K562 (cell line): ENCODE data around the gene ARHGDIA. TPM values are rescaled to one million over a fixed set of nuclear protein-coding genes. Genes with fewer than 3 reads are reported as not detected.

Experiments used
- CBX3 ChIP-seq, 2 experiments: IDR thresholded peaks; 1 replicate in 1 of 2; 2 replicates in 1 of 2; pipeline ENCODE4 v1.6.1; 2012; ENCODE audit warnings: inconsistent platforms in 2 of 2, low read length in 2 of 2, borderline replicate concordance in 1 of 2, control low read depth in 1 of 2
- CLOCK ChIP-seq: fragments of 250-450 bp; sonication (Bioruptor Pico); IDR thresholded peaks from 2 replicates; pipeline ENCODE4 v1.4.0; 2020; ENCODE audit warnings: mild to moderate bottlenecking, moderate library complexity, borderline replicate concordance
- E2F1 ChIP-seq: sonication (generic); formaldehyde crosslinking; IDR thresholded peaks from 2 replicates; pipeline ENCODE4 v1.8.1; 2023; ENCODE audit warnings: mild to moderate bottlenecking, missing genetic modification reagents, moderate library complexity
- E2F6 ChIP-seq, 2 experiments: IDR thresholded peaks; 2 replicates each; pipeline ENCODE4 v1.6.1; 2011; ENCODE audit warnings: borderline replicate concordance in 1 of 2, control low read depth in 1 of 2, low read depth in 1 of 2, low read length in 1 of 2, mild to moderate bottlenecking in 1 of 2, mixed read lengths in 1 of 2, moderate library complexity in 1 of 2; ENCODE audit not compliant: insufficient read depth in 1 of 2, insufficient read length in 1 of 2, poor library complexity in 1 of 2, severe bottlenecking in 1 of 2; ENCODE audit errors: extremely low read depth in 1 of 2
- ESRRB ChIP-seq: fragments of 250-450 bp; sonication (Bioruptor Pico); IDR thresholded peaks from 2 replicates; pipeline ENCODE4 v1.5.0; 2020; ENCODE audit warnings: mild to moderate bottlenecking, moderate library complexity, borderline replicate concordance
- KAT8 ChIP-seq: fragments of 450-650 bp; IDR thresholded peaks from 2 replicates; pipeline ENCODE4 v1.6.1; 2016; ENCODE audit warnings: low read depth, mild to moderate bottlenecking
- MAX ChIP-seq: sonication (generic); formaldehyde crosslinking; IDR thresholded peaks from 2 replicates; pipeline ENCODE4 v1.9.0; 2022; ENCODE audit warnings: mild to moderate bottlenecking, missing genetic modification reagents
- NFE2 ChIP-seq: IDR thresholded peaks from 2 replicates; pipeline ENCODE4 v1.6.1; 2014; ENCODE audit warnings: antibody characterized with exemption, low read depth
- RFX1 ChIP-seq: fragments of 450-650 bp; IDR thresholded peaks from 2 replicates; pipeline ENCODE4 v1.6.1; 2016; ENCODE audit warnings: mild to moderate bottlenecking, moderate library complexity
- RFX5 ChIP-seq: IDR thresholded peaks from 2 replicates; pipeline ENCODE4 v1.6.1; 2011; ENCODE audit warnings: low read depth, mild to moderate bottlenecking, improper control_type of control experiment, low read length
- RFX7 ChIP-seq: fragments of 250-450 bp; sonication (Bioruptor Pico); IDR thresholded peaks from 2 replicates; pipeline ENCODE4 v1.5.1; 2021; ENCODE audit warnings: mild to moderate bottlenecking
- RNF2 ChIP-seq: sonication (generic); IDR thresholded peaks from 2 replicates; pipeline ENCODE4 v1.6.1; 2016
- SNRNP70 ChIP-seq: fragments of 200-400 bp; formaldehyde crosslinking; optimal IDR thresholded peaks from 2 replicates; pipeline ENCODE3; 2017; ENCODE audit warnings: low read depth, low read length
- ZBTB2 ChIP-seq: fragments of 450-650 bp; IDR thresholded peaks from 2 replicates; pipeline ENCODE4 v1.6.1; 2016; ENCODE audit warnings: antibody characterized with exemption
- ZMIZ1 ChIP-seq, 2 experiments: fragments of 150-350 bp in 1 of 2; IDR thresholded peaks; 2 replicates each; pipeline ENCODE4 v1.6.1; 2012 to 2016; ENCODE audit warnings: low read depth in 2 of 2, low read length in 2 of 2, mild to moderate bottlenecking in 1 of 2, moderate library complexity in 1 of 2
- ZSCAN29 ChIP-seq: fragments of 450-650 bp; IDR thresholded peaks from 2 replicates; pipeline ENCODE4 v1.6.1; 2017
- polyA plus RNA-seq, 8 experiments: library from polyadenylated mRNA; depleted of rRNA in 4 of 8; stranded (reverse) in 5 of 8; unstranded in 3 of 8; fragments of >200 nt; fragmentation: Nextera tagmentation in 2 of 8; fragmentation: Illumina TruSeq in 1 of 8; extraction: Ambion mirVana in 2 of 8; extraction: Trizol in 1 of 8; gene quantifications; 2 replicates each; pipeline versions ENCODE4 v1.2.1 to v1.2.3, GENCODE V29; 2011 to 2014; ENCODE audit warnings: inconsistent platforms in 1 of 8, missing spikeins in 1 of 8
- total RNA-seq, 7 experiments: library from RNA; depleted of rRNA in 6 of 7; stranded (reverse); fragments of >200 nt in 6 of 7; fragmentation: Illumina TruSeq in 2 of 7; extraction: Trizol in 2 of 7; gene quantifications; 2 replicates each; pipeline versions ENCODE4 v1.2.1 to v1.2.3, GENCODE V29; 2011 to 2021; ENCODE audit warnings: low replicate concordance in 1 of 7

The ARHGDIA gene
- total and polyA plus RNA-seq, 9 of the 15 experiments (the other 6 are each of a cell fraction or from before 2014, with no cell fraction given) = 9.6 to 340 (median 97.6) TPM

GRCh38 chr17:81860756-81861568, 10.2 kb downstream of the ARHGDIA start (continued):
- TF ChIP-seq RFX7 (no peak), RFX1 (no peak), CLOCK (CRISPR knock-in tag) (peak; percentile 85; the same call in 1 of the 2 replicates), CBX3 (IDR thresholded peaks at IDR 0.05; ENCODE audit: borderline replicate concordance in 1 of 2, low read length in 2 of 2) (no peak), SNRNP70 (no peak), E2F1 (CRISPR knock-in tag) (no peak; the same call in 1 of the 2 replicates), E2F6 (IDR thresholded peaks at IDR 0.05; ENCODE audit: borderline replicate concordance in 1 of 2, extremely low read depth in 1 of 2, insufficient read depth in 1 of 2, insufficient read length in 1 of 2, low read depth in 1 of 2, low read length in 1 of 2, poor library complexity in 1 of 2, severe bottlenecking in 1 of 2) (peak; percentile 66 to 67), ESRRB (CRISPR knock-in tag) (no peak), RNF2 (0 out of 2 replicates have a peak, but pooled peaks have one; percentile 15), NFE2 (no peak), KAT8 (no peak), MAX (CRISPR knock-in tag) (peak; percentile 86), RFX5 (no peak), ZBTB2 (peak; percentile 80), ZMIZ1 (IDR thresholded peaks at IDR 0.05; ENCODE audit: low read depth in 2 of 2, low read length in 2 of 2) (no peak), ZSCAN29 (no peak)
